ENCODE results near the gene SNW1.
"Not testable (repeated sequence)": the region's sequence is repeated elsewhere in the genome, so short reads cannot be mapped to it uniquely, and the experiment has no call there.

SNW1 gene

GRCh38 chr14:77760381-77761204 is at the start of gene SNW1:
Gene SNW1 (minus strand): TSS chr14:77761156. CDS start chr14:77761127, 29 bp downstream.
- DNase-seq = peak; percentile 98

- DNase-seq = no peak
These were observed 48.1 kb upstream of the SNW1 start for GRCh38 chr14:77809011-77809410.

DNA sequence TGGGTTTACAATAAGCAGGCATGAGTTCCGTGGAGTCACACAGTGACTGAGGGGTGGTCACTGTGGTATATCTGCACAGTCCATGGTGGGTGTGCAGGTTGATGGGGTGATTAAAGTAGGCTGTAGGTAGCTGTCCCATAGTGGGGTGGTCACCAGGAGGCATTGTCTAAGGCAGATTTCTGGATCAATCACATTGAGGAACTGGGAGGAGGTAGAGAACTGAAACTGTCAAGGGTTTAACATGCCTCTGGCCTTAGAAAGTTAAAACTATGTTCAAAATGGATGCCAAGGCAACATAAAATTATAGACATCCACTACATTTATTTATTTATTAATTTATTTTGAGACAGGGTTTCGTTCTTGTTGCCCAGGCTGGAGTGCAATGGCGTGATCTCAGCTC is 47.3 kb upstream of the SNW1 start:
- no peak for DNase-seq

DNA sequence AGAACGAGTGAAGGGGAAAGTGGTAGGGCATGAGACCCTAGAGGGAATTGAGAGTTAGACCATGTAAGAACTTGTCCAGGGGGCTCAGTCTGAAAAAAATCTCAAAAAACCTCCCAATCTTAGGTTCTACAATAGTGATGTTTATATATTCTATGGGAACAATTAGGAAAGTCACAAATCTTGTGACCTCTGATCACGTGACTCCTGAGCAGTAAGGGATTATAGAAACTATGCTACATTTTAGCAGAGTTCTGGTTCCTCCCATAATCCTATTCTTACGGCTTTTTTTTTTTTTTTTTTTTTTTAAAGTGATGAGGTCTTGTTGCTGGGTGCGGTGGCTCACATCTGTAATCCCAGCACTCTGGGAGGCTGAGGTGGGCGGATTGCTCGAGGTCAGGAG is 44.8 kb upstream of the SNW1 start:
- DNase-seq = no peak

DNA sequence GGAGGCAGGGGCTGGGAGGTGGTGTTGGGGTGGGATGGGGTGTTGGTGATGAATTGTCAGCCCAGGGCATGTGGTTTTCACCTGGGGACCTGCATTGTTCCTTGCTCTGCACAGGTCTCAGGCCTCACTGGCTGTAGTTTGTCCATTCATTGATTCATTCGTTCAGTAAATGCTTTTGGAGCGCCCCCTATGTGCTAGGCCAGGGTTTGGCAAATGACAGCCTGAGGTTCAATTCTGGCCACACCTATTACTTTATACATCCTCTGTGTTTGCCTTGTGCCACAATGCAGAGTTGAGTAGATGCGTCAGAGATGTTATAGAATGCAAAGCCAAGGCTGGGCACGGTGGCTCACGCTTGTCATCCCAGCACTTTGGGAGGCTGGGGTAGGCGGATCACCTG is 43.6 kb upstream of the SNW1 start:
- DNase-seq = no peak

- no peak for DNase-seq
These were observed 39.9 kb upstream of the SNW1 start for GRCh38 chr14:77800814-77801213.

DNA sequence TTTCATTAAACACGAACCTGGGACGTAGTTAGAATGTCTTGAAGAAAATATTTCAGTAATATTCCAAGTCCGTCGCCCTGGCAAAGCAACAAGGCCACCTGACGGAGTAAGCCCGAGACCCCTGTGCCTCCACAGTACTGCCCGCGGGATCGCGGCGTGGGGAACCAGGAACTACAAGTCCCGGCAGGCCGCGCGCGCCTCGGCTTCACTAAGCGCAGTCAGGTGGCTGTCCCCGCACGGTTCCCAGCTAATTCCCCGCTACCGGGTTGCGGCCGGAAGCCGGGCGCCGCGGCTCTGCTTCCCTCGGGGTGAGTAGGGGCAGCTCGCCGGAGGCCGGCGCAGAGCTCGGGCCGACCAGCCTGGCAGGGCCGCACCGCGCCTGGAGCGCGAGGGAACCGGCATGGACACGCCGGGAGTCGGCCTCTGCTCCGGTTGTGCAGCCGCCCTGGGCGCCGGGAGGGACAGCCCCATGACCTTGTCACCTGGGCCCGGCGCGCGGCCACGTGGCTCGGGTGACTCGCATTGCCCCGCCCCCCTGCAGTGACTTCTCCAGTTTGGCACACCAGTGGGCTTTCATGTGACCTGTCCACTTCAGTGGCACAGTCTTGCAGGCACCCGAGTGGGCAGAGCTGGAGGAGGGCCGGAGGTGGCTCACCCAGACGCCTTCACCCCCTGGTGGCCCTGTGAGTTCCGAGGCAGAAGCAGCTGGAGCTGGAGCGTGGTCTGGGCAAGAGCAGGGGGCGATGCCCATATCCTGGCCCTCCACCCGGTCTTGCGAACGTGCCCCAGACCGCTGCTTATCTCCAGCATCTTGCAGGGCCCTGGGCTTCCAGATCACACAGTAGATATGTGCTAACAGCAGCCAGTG is 39.1 kb upstream of the SNW1 start, which contains the start of gene ADCK1:
ADCK1 (plus strand) TSS at position 247 of the 868 bp plus-strand sequence. CDS start 18,870 bp downstream, outside the sequence.
- DNase-seq = peak; percentile 86

GRCh38 chr14:77799456-77799855 is 38.5 kb upstream of the SNW1 start:
- not testable (repeated sequence) for DNase-seq

DNA sequence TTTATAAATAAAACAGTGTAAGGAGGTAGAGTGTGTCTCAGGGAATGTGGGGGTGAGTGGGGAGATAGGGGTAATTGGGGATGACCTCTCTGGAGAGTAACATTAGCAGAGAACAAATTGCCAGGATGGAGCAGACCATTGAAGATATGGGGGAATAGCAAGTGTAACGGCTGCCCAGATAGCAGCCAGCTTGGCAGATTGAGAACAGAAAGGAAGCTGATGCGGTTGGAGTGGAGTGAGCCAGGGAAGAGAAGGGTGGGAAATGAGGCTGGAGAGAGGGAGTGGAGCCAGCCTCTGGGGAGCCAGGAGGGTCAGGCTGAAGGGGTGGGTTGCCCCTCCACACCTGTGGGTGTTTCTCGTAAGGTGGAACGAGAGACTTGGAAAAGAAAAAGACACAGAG is 33.4 kb upstream of the SNW1 start:
- DNase-seq = no peak

DNA sequence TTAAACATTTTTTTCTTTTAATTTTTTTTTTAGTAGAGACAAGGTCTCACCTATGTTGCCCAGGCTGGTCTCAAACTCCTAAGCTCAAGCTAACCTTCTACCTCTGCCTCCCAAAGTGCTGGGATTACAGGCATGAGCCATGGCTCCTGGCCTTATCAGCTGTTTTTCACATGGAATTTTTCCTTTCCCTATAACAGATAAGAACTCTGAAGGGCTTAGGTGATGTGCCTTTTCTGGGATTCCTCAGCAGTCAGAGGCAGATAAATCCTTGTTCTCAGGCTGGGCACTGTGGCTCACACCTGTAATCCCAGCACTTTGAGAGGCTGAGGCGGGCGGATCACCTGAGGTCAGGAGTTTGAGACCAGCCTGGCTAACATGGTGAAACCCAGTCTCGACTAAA is 32.3 kb upstream of the SNW1 start:
- not testable (repeated sequence) for DNase-seq

DNA sequence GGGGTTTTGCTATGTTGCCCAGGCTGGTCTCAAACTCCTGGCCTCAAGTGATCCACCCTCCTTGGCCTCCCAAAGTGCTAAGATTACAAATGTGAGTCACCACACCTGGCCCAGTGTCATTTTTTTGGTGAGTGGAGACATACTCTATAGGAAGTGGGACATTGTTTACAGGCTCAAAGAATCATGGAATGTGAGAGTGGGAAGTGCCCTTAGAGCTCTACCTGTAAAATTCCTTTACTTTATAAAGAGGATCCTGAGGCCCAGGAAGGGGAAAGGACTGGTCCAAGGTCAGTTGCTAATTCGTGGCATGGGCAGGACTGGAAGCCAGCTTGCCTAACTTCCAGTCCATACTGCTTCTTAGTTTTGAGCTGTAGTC is 30.3 kb upstream of the SNW1 start:
- DNase-seq = no peak

DNA sequence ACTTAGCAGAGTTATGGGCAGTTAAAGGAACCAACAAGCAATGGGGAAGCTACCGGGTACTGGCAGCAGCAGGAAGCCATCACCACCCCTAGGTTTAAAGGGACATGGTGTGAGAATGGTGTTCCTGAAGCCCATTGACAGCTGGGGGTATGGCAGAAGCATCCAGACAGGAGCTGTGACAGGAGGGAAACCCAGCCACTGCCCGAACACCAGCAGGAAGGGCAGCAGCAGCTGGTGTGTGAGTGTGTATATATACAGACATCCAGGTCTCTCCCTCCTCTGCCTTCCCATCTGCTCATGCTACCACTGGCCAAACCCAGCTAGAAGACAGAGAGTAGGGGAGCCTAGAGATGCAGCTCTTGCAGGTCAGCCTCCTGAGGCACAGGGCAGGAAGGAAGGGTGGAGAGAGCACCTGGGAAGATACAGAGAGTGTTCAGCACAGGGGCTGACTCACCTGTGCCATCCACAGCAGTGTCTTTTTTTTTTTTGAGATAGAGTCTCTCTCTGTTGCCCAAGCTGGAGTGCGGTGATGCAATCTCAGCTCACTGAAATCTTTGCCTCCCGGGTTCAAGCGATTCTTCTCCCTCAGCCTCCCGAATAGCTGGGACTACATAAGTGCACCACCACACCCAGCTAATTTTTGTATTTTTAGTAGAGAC is 29.7 kb upstream of the SNW1 start:
- DNase-seq = no peak

DNA sequence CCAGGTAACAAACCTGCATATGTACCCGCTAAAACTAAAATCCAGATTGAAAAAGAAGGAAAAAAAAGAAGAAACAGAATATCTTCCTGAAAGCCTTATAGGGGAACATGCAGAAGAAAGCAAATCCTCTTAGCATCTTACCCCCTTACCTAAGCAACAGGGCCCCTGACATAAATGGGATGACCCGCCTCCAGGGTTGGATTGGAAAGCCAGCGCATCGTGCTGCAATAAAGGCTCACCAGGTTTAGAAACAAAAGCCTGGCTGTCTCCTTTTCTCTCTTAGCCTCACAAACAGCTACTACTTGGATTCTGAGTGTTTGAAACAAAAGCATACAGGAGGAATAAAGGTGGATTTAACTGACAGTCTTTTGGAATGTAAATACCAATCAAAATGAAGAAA is 25.2 kb upstream of the SNW1 start:
- no peak for DNase-seq

GRCh38 chr14:77782202-77782601 is 21.2 kb upstream of the SNW1 start:
- DNase-seq = no peak

DNA sequence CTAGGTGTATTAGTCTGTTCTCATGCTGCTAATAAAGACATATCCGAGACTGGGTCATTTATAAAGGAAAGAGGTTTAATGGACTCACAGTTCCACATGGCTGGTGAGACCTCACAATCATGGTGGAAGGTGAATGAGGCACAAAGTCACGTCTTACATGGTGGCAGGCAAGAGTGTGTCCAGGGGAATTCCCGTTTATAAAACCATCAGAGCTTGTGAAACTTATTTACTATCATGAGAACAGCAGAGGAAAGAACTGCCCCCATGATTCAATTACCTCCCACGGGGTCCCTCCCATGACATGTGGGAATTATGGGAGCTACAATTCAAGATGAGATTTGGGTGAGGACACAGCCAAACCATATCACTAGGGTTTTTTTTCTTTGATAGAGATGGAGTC is 13.0 kb upstream of the SNW1 start:
- DNase-seq = not testable (repeated sequence)

DNA sequence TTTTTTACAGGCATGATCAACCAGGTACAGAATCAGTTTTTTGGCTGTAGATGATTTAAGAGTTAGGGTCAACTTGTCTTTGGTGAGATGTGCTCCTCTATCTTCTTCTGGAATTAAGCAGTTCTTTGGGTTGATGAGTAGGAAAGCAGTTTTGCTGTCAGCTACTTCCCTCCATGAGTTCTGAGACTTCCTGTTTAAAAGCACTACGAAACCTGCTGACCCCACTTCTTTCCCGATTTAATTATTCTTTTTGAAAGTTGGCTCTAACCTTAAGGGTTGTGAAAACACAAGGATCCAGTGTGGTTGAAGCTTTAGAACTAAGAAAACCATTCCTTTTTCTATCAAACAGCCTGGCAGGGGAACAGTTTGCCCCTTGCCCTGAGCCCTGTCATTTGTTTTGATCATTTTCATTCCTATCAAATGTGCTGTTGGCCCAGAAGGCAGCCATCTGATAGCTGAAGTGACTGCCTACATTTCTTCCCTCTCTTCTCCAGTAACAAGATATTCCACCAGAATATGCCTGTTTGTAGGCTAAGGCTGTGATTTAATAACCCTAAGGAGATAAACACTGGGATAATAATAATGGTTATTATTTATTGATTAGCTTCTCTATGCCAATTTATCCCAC is 7.6 kb upstream of the SNW1 start:
- DNase-seq = not testable (repeated sequence)

- DNase-seq = no peak
These were observed 3.0 kb upstream of the SNW1 start for GRCh38 chr14:77763978-77764377.

GRCh38 chr14:77763316-77763715 is 2.4 kb upstream of the SNW1 start:
- DNase-seq = no peak

DNA sequence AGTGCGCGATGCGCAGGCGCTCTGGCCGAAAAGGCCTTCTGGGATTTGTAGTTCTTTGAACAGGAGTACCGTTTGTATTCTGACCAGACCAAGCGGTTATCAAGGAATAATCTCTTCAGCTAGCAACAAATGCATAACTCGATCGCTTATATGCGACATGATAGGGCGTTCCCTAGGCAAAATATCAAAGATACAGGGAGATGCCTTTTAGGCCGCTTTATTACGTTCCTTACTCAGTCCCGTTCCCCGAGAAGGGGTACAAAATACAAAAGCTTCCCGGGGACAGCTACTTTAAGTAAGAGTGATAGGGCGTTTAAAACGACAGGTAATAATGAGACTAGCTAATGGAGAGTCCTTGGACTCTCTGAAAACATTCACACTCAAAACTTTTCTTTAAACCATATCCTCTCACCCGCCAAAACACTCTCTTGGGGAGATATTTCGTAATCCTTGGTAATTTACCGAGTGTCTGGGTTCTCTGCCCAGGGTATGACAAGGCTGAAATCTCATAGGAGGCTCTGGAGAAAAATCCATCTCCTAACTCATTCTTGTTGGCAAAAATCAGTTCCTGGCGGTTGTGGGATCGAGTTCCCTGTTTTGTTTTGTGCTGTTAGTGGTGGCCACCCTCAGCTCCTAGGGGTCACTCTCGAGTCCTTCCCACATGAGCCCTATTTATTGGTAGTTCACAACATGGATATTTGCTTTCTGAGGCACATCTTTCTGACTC is 412 bp upstream of the SNW1 start:
- peak; percentile 60 for DNase-seq

DNA sequence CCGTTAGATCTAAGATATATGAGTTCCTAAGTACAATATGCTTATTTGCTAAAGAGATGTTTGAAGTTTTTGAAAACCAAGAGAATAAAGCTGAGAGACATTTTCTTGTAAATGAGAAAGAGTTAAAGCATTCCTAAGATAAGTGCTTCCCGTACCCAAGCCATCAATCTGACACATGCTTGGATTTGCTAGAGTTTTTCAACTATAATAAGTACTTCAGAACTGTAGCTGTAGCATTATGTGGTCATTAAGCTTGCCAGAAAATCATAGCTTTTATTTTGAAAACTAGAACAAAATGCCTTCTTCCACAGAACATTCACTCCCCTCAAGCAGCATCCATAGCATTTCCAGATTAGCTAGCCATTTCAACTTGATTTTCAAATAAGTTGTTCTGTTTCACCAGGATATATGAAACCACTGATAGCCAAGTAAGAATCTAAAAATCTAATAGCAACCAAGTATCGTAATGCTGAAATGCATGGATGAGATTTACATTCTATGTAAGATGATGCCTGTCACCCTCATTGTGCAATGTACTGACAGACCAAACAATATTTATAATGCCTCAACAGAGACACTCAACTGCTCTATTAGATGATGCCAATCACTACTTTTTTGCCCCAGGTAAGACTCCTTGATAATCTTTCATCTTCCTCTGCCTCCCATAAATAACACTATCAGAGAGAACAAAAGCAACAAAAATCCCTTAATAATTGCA is 8.0 kb downstream of the SNW1 start:
- no peak for DNase-seq

DNA sequence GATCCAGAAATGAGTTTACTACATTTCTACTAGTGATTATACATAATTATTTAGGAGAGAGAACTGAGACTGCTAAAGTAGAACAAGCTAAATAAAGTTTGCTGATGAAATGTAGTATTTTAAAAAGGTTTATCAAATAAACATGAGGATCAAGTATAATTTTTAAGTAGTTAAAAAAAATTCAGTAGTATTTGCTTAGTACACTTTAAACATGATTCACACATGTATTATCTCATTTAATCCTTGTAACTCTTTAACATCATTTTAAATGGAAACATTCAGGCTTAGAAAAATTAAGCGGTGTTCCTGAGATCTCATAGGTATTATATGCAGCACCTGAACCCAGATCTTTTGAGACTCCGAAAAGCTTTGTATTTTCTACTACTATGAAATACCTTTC is 8.7 kb downstream of the SNW1 start:
- DNase-seq = no peak

GRCh38 chr14:77747425-77747824 is 13.5 kb downstream of the SNW1 start:
- not testable (repeated sequence) for DNase-seq
